Erythroblast (primary cell): ENCODE measurements around the gene WHRN.

Experiments
- GATA1 ChIP-seq: IDR thresholded peaks from 2 replicates; pipeline ENCODE4 v1.6.1; 2011; ENCODE audit warnings: low read depth, mild to moderate bottlenecking, control low read depth, low read length, moderate library complexity
- POLR2A ChIP-seq: IDR thresholded peaks from 2 replicates; pipeline ENCODE4 v1.6.1; 2011; ENCODE audit warnings: mild to moderate bottlenecking, low read length

DNA sequence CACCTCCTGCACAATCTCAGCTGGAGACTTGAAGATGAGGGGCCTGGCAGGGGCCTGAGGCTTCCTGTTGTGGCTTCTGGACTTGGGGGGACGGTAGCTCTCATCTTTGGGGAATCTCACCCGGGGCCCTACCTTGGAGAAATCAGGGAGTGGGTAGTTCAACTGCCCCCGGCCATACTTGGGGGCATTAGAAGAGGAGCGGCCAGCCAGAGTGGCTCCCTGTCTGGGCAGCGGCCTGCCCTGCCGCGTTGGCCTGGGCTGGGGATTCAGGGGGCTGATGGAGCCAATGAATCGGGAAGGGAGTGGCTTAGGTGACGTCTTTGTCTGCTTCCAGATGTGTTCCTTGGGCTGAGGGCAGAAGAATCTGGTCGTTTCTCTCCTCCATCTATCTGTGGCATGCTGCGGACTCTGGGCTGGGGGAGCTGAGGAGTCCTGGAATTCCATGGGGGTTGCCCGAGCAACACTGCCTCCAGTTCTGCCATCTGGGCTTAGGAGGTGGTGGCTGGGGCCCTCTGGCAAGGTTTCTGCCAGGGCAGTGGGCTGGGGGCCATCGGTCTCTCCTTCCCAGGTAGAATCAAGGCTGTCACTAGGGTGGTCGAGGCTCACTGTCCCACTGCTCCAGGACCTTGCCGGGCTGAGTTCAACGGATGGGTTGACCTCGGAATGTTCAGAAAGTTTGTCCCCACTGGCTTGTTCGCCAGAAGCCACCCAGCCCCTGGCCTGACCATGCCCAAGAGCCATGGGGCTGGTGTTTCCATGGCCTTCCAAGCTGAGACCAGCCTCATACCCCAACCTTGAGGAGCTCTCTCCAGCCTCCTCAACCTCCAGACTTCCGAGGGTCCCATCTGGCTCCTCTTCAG, 128.5 kb downstream of the WHRN start:
- TF ChIP-seq POLR2A (no peak), GATA1 (no peak)
